GM18909 (cell line): ENCODE data around the gene AHR.

Experiments used
- ATAC-seq: cut with Tn5 transposase; IDR thresholded peaks from one replicate; pipeline ENCODE4 v1.9.1; 2021; ENCODE audit warnings: mild to moderate bottlenecking; ENCODE audit not compliant: unreplicated experiment, poor library complexity

Gene AHR

GRCh38 chr7:17302575-17303142 is 4.2 kb downstream of the AHR start:
- peak; percentile 39 for ATAC-seq

- ATAC-seq = peak; percentile 30
These were observed 6.5 kb downstream of the AHR start for GRCh38 chr7:17304926-17305325.

GRCh38 chr7:17305387-17306171 is 7.1 kb downstream of the AHR start:
- ATAC-seq = no peak

GRCh38 chr7:17307000-17307399 is 8.5 kb downstream of the AHR start:
- no peak for ATAC-seq

GRCh38 chr7:17307558-17307957 is 9.1 kb downstream of the AHR start:
- ATAC-seq = no peak

- ATAC-seq = peak; percentile 33
These were observed 9.7 kb downstream of the AHR start for GRCh38 chr7:17307969-17308648.

- no peak for ATAC-seq
These were observed 12.7 kb downstream of the AHR start for GRCh38 chr7:17311194-17311593.

GRCh38 chr7:17311952-17312351 is 13.5 kb downstream of the AHR start:
- no peak for ATAC-seq

- no peak for ATAC-seq
These were observed 14.2 kb downstream of the AHR start for GRCh38 chr7:17312641-17313040.

GRCh38 chr7:17313194-17313593 is 14.7 kb downstream of the AHR start:
- no peak for ATAC-seq

- ATAC-seq = peak; percentile 63
These were observed 17.5 kb downstream of the AHR start for GRCh38 chr7:17315974-17316373.

- ATAC-seq = no peak
These were observed 19.7 kb downstream of the AHR start for GRCh38 chr7:17318146-17318545.

- no peak for ATAC-seq
These were observed 21.0 kb downstream of the AHR start for GRCh38 chr7:17319164-17320101.

GRCh38 chr7:17320102-17320497 is 21.6 kb downstream of the AHR start:
- ATAC-seq = no peak

- no peak for ATAC-seq
These were observed 22.2 kb downstream of the AHR start for GRCh38 chr7:17320657-17321056.

GRCh38 chr7:17325364-17325763 is 26.9 kb downstream of the AHR start:
- ATAC-seq = no peak

GRCh38 chr7:17326378-17326777 is 27.9 kb downstream of the AHR start:
- no peak for ATAC-seq

- ATAC-seq = no peak
These were observed 30.2 kb downstream of the AHR start for GRCh38 chr7:17328641-17329040.

GRCh38 chr7:17329440-17329839 is 31.0 kb downstream of the AHR start:
- no peak for ATAC-seq

GRCh38 chr7:17331891-17332501 is 33.5 kb downstream of the AHR start:
- ATAC-seq = no peak
